ENCODE measurements around the gene GPC6. TPM values are rescaled to one million over a fixed set of nuclear protein-coding genes. Genes with fewer than 3 reads are reported as not detected.

GPC6 gene
- total and polyA plus RNA-seq, 2 experiments from 2014 or later = 14.4 to 20.8 TPM

DNA sequence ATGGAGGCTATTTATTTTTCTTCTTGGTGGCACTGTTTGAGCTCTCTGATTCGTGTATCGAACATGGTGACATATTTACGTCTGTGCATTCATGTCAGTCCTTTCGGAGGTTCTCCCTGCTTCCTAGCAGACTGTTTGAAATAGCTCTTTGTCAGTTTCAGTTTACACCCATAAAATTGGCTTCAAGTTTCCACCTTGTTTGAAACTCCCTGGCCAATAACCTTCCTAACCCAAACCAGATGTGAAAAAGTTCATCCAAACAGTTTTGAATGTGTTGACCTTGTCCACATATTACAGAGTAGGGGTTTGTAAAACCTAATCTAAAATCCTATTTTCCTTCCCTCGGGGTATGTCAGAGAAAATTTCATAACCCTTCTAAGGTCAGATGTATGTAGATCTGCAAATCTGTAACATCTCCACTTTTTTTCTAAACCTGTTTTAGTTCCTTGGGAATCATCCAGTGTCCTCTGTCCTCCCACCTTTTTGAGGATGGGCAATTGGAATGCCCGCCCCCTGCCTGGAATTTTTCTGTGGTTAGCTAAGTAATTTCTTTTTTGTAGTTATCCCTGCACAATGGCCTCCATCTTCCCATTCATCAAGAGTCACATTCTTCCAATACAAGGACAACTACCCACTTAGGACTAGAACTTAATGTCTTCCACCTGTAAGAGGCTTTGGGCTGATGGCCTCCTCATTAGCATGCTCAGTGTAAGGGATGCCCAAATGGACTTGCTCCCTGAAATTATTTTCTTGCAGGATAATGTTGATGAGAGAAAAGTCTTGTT lies 499.8 kb downstream of the GPC6 start:
- no peak for TF ChIP-seq EZH2phosphoT487 (IDR thresholded peaks at IDR 0.05; ENCODE audit: insufficient read depth, low read depth)
- in situ Hi-C loops (cut with MboI) = no loop called here
- Histone ChIP-seq H3K9ac (no peak overlapping the region), H3K27ac (no peak overlapping the region), H4K20me1 (ENCODE audit: insufficient read depth) (no peaks in the 10 kb centered on the region), H3K9me3 (ENCODE audit: low read depth) (no peaks in the 10 kb centered on the region), H3K79me2 (ENCODE audit: insufficient read depth) (no peaks in the 10 kb centered on the region), H3K36me3 (ENCODE audit: low read depth) (no peaks in the 10 kb centered on the region), H3K9me2 (ENCODE audit: insufficient read depth) (no peaks in the 10 kb centered on the region), H3K4me1 (ENCODE audit: insufficient read depth) (peaks cover 28% of the 10 kb centered on the region), H3F3A (ENCODE audit: insufficient read depth) (peaks cover 13% of the 10 kb centered on the region), H3K4me3 (no peak overlapping the region), H3K27me3 (replicated peaks; ENCODE audit: insufficient read depth) (no peaks in the 10 kb centered on the region), H2AFZ (no peak overlapping the region), H3K4me2 (ENCODE audit: unreplicated experiment) (no peak overlapping the region)
- no peak for DNase-seq
- WGBS, 2 experiments (ENCODE audit: low coverage in 1 of 2, low lambda C conversion rate in 2 of 2, missing lambda C conversion rate in 2 of 2) = 57 to 66% methylated on average over 6 of the region's 6 CpGs

DNA sequence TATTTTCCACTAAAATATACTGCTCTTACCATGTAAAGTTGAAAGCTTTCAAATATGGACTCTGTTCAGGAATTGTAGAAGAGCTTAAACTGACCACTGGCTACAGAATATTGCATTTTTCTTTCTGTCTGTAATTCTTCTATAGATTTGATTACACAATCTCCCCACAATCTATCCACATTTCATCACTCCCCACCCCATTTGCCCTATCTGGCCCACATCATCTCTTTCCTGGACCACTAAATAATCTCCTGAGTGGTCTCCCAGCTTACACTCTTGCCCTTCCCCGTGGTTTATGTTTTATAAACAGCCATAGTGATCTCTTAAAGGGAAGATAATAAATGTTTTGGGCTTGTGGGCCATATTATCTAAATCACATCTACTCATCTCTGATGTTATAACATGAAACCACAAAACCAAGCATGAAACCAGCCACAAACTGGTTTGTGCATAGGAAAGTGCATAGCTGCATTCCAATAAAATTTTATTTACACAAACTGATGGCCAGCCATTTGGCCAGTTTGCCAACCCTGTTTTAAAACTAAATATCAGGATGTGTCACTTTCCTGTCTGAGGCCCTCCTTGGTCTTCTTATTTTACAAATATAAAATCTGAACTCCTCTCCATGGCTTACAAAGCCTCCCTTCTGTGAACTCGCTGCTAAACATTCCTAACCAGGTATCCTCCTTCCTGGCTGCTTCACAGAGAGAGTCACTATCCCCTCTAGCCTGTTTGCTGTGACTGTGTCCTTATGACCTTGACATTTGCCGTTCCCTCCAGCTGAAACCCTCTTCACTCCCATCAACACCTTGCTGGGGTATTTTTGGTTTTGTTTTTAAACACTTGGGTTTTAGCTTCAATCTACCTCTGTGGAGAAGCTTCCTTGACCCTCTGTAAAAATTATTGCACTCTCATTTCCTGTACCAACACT lies 500.9 kb downstream of the GPC6 start:
- Histone ChIP-seq H3K27ac (no peak overlapping the region), H2AFZ (no peak overlapping the region), H4K20me1 (ENCODE audit: insufficient read depth) (no peaks in the 10 kb centered on the region), H3K4me3 (no peak overlapping the region), H3K9ac (no peak overlapping the region), H3K36me3 (ENCODE audit: low read depth) (no peaks in the 10 kb centered on the region), H3K4me1 (ENCODE audit: insufficient read depth) (peaks cover 28% of the 10 kb centered on the region), H3F3A (ENCODE audit: insufficient read depth) (peaks cover 13% of the 10 kb centered on the region), H3K9me2 (ENCODE audit: insufficient read depth) (no peaks in the 10 kb centered on the region), H3K79me2 (ENCODE audit: insufficient read depth) (no peaks in the 10 kb centered on the region), H3K27me3 (replicated peaks; ENCODE audit: insufficient read depth) (no peaks in the 10 kb centered on the region), H3K9me3 (ENCODE audit: low read depth) (no peaks in the 10 kb centered on the region), H3K4me2 (ENCODE audit: unreplicated experiment) (peak overlapping the region; percentile 24)
- no peak for TF ChIP-seq EZH2phosphoT487 (IDR thresholded peaks at IDR 0.05; ENCODE audit: insufficient read depth, low read depth)
- 58 to 66% methylated on average over 3 of the region's 3 CpGs for WGBS, 2 experiments (ENCODE audit: low coverage in 1 of 2, low lambda C conversion rate in 2 of 2, missing lambda C conversion rate in 2 of 2)
- in situ Hi-C loops (cut with MboI) = no loop called here
- DNase-seq = peak; percentile 41

DNA sequence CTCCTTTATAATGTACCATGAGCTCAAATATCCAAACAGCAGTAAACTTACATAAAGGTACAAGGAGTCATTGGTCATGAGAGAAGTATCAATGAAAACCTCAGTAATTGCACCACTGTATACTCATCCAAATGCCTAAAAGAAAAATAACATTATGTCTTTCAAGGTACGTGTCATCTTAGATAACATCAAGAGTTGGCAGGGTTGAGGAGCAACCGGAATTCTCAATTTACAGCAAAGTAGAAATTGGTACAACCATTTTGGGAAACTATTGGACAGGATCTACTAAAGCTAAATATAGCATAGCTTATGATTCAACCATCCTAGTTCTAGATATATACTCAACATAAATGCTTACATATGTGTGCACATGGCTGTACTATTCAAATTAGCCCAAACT lies 502.8 kb downstream of the GPC6 start:
- DNase-seq = no peak
- Histone ChIP-seq H3K4me1 (ENCODE audit: insufficient read depth) (peaks cover 24% of the 10 kb centered on the region), H2AFZ (no peak overlapping the region), H3F3A (ENCODE audit: insufficient read depth) (peaks cover 13% of the 10 kb centered on the region), H3K27me3 (replicated peaks; ENCODE audit: insufficient read depth) (no peaks in the 10 kb centered on the region), H3K27ac (no peak overlapping the region), H4K20me1 (ENCODE audit: insufficient read depth) (no peaks in the 10 kb centered on the region), H3K36me3 (ENCODE audit: low read depth) (no peaks in the 10 kb centered on the region), H3K9me2 (ENCODE audit: insufficient read depth) (no peaks in the 10 kb centered on the region), H3K9ac (no peak overlapping the region), H3K4me2 (ENCODE audit: unreplicated experiment) (no peak overlapping the region), H3K4me3 (no peak overlapping the region), H3K79me2 (ENCODE audit: insufficient read depth) (no peaks in the 10 kb centered on the region), H3K9me3 (ENCODE audit: low read depth) (no peaks in the 10 kb centered on the region)
- in situ Hi-C loops (cut with MboI) = no loop called here
- no peak for TF ChIP-seq EZH2 (IDR thresholded peaks at IDR 0.05; ENCODE audit: insufficient read depth, poor library complexity, severe bottlenecking)
- no peak for TF ChIP-seq EZH2phosphoT487 (IDR thresholded peaks at IDR 0.05; ENCODE audit: insufficient read depth, low read depth)
- WGBS, 2 experiments (ENCODE audit: low coverage in 1 of 2, low lambda C conversion rate in 2 of 2, missing lambda C conversion rate in 2 of 2) = 58 to 67% methylated on average over 2 of the region's 2 CpGs

DNA sequence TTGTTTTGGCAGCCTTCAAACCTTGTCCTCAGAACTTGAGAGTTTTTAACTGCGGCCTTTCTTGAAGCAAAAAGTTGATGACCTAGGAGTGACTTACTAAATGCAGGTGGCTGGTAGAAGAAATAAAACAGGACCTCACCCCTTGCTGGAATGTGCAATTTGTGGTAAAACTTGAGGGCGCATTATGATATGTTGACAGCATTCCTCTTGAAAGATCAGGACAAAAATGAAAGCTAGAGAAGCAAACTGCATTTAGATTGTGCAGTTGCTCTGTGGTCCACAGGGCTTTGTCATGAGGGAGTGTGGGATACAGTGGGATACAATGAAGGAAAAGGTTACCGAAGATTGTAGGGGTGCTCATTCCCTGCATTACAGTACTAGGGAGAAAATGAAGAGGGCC lies 504.2 kb downstream of the GPC6 start:
- peak overlapping the region; percentile 1 for H3K4me2 ChIP-seq (ENCODE audit: unreplicated experiment)
- TF ChIP-seq EZH2 (IDR thresholded peaks at IDR 0.05; ENCODE audit: insufficient read depth, poor library complexity, severe bottlenecking) (no peak), EZH2phosphoT487 (IDR thresholded peaks at IDR 0.05; ENCODE audit: insufficient read depth, low read depth) (no peak)
- no peak overlapping the region for H3K27ac ChIP-seq
- 89 to 93% methylated on average over 3 of the region's 3 CpGs for WGBS, 2 experiments (ENCODE audit: low coverage in 1 of 2, low lambda C conversion rate in 2 of 2, missing lambda C conversion rate in 2 of 2)
- in situ Hi-C loops (cut with MboI) = no loop called here
- H4K20me1 ChIP-seq (ENCODE audit: insufficient read depth) = no peaks in the 10 kb centered on the region
- no peak overlapping the region for H2AFZ ChIP-seq
- H3K9me3 ChIP-seq (ENCODE audit: low read depth) = no peaks in the 10 kb centered on the region
- H3K36me3 ChIP-seq (ENCODE audit: low read depth) = no peaks in the 10 kb centered on the region
- H3F3A ChIP-seq (ENCODE audit: insufficient read depth) = peaks cover 13% of the 10 kb centered on the region
- DNase-seq = no peak
- no peaks in the 10 kb centered on the region for H3K27me3 ChIP-seq (replicated peaks; ENCODE audit: insufficient read depth)
- H3K4me3 ChIP-seq = no peak overlapping the region
- H3K4me1 ChIP-seq (ENCODE audit: insufficient read depth) = peaks cover 27% of the 10 kb centered on the region
- no peak overlapping the region for H3K9ac ChIP-seq
- no peaks in the 10 kb centered on the region for H3K9me2 ChIP-seq (ENCODE audit: insufficient read depth)
- no peaks in the 10 kb centered on the region for H3K79me2 ChIP-seq (ENCODE audit: insufficient read depth)

Data from GM23248 (cell line).